Endothelial cell of umbilical vein (primary cell): ENCODE results near the gene RAP1GDS1. TPM values are rescaled to one million over a fixed set of nuclear protein-coding genes. Genes with fewer than 3 reads are reported as not detected.

Source experiments
- BruUV-seq: library from RNA; stranded (reverse); fragments of 400-500 nt; replicated peaks from 2 replicates; lab custom pipeline; 2021; lab: Mats Ljungman, UMichigan
- CTCF ChIA-PET: fragments of 300-600, 350-600 bp; sonication (Branson Sonifier 250); formaldehyde crosslinking; loops from one replicate; lab custom pipeline; 2021; ENCODE audit warnings: antibody characterized with exemption, inconsistent platforms; lab: Charles Lee
- POLR2A ChIA-PET: fragments of 300-600, 350-600 bp; sonication (Branson Sonifier 250); formaldehyde crosslinking; loops from one replicate; lab custom pipeline; 2021; ENCODE audit warnings: antibody characterized with exemption, inconsistent platforms; lab: Charles Lee
- DNase-seq: peaks from one replicate; pipeline ENCODE4 v3.0.0-alpha.2; 2011; ENCODE audit warnings: low read depth, low spot score
- FAIRE-seq: peaks from 2 replicates; lab custom pipeline; 2011; peaks lifted over from hg19 to GRCh38; lab: Jason Lieb, UNC
- H2AFZ ChIP-seq: 2 replicates; pipeline ENCODE4 v1.6.0; 2012; ENCODE audit warnings: low read depth, low read length, control low read depth, inconsistent platforms
- H3K27ac ChIP-seq: 2 replicates; pipeline ENCODE4 v1.5.1; 2011; ENCODE audit warnings: low read depth, mild to moderate bottlenecking, control low read depth, low read length, moderate library complexity; ENCODE audit not compliant: insufficient read depth
- H3K27me3 ChIP-seq, 2 experiments: 2 replicates each; pipeline versions ENCODE4 v1.6.0 to v1.6.1; 2011; ENCODE audit warnings: low read length in 2 of 2, mixed read lengths in 1 of 2; ENCODE audit not compliant: control insufficient read depth in 2 of 2, insufficient read depth in 2 of 2
- H3K36me3 ChIP-seq, 2 experiments: 2 replicates in 1 of 2; 3 replicates in 1 of 2; pipeline ENCODE4 v1.5.1; 2011; ENCODE audit warnings: low read length in 2 of 2, mild to moderate bottlenecking in 1 of 2, moderate library complexity in 1 of 2; ENCODE audit not compliant: control insufficient read depth in 2 of 2, insufficient read depth in 2 of 2; ENCODE audit errors: extremely low read depth in 1 of 2
- H3K4me1 ChIP-seq: 3 replicates; pipeline ENCODE4 v1.5.1; 2011; ENCODE audit warnings: mild to moderate bottlenecking, low read length; ENCODE audit not compliant: control insufficient read depth, insufficient read depth; ENCODE audit errors: extremely low read depth
- H3K4me2 ChIP-seq: 2 replicates; pipeline ENCODE4 v1.6.1; 2011; ENCODE audit warnings: low read length, control low read depth, mixed read lengths; ENCODE audit not compliant: insufficient read depth
- H3K4me3 ChIP-seq, 3 experiments: fragments of 200-600 bp in 1 of 3; sonication (generic), shearing (Covaris generic) in 1 of 3; replicated peaks in 1 of 3; 2 replicates each; pipeline ENCODE4 v1.5.1; 2011 to 2016; ENCODE audit warnings: control low read depth in 3 of 3, low read length in 3 of 3, mild to moderate bottlenecking in 2 of 3, inconsistent platforms in 1 of 3, low read depth in 1 of 3, moderate library complexity in 1 of 3; ENCODE audit not compliant: insufficient read depth in 1 of 3
- H3K79me2 ChIP-seq: 2 replicates; pipeline ENCODE4 v1.6.0; 2012; ENCODE audit warnings: low read length, inconsistent platforms; ENCODE audit not compliant: control insufficient read depth, insufficient read depth
- H3K9ac ChIP-seq: replicated peaks from 2 replicates; pipeline ENCODE3; 2011; ENCODE audit warnings: low read length, control low read depth; ENCODE audit not compliant: insufficient read depth; ENCODE audit errors: extremely low read depth
- H3K9me1 ChIP-seq: replicated peaks from 3 replicates; pipeline ENCODE4 v1.6.0; 2011; ENCODE audit warnings: mild to moderate bottlenecking, low read length; ENCODE audit not compliant: control insufficient read depth, insufficient read depth; ENCODE audit errors: extremely low read depth
- H3K9me3 ChIP-seq: replicated peaks from 2 replicates; pipeline ENCODE4 v1.5.1; 2012; ENCODE audit warnings: low read length, inconsistent platforms; ENCODE audit not compliant: control insufficient read depth, insufficient read depth
- H4K20me1 ChIP-seq: replicated peaks from 2 replicates; pipeline ENCODE3; 2011; ENCODE audit warnings: mild to moderate bottlenecking, low read length; ENCODE audit not compliant: control insufficient read depth, insufficient read depth; ENCODE audit errors: extremely low read depth
- EZH2 ChIP-seq: IDR thresholded peaks from 2 replicates; pipeline ENCODE4 v1.6.1; 2012; ENCODE audit warnings: borderline replicate concordance, low read depth, mild to moderate bottlenecking, moderate library complexity, low read length, inconsistent platforms; ENCODE audit not compliant: severe bottlenecking
- FOS ChIP-seq: IDR thresholded peaks from 2 replicates; pipeline ENCODE4 v1.6.1; 2011; ENCODE audit warnings: mild to moderate bottlenecking, low read length, moderate library complexity, borderline replicate concordance; ENCODE audit not compliant: insufficient read depth
- GATA2 ChIP-seq: IDR thresholded peaks from 2 replicates; pipeline ENCODE4 v1.7.0; 2011; ENCODE audit warnings: low read depth, mild to moderate bottlenecking, moderate library complexity, mixed read lengths, low read length; ENCODE audit not compliant: insufficient read length, insufficient read depth
- JUN ChIP-seq: IDR thresholded peaks from 2 replicates; pipeline ENCODE4 v1.6.1; 2011; ENCODE audit warnings: borderline replicate concordance, low read depth; ENCODE audit not compliant: insufficient read length, insufficient read depth
- MAX ChIP-seq: IDR thresholded peaks from 2 replicates; pipeline ENCODE4 v1.6.1; 2011; ENCODE audit not compliant: insufficient read depth, insufficient read length
- MYC ChIP-seq: IDR thresholded peaks from one replicate; pipeline ENCODE4 v1.6.1; 2011; ENCODE audit warnings: mild to moderate bottlenecking, low read depth, low read length
- POLR2A ChIP-seq: IDR thresholded peaks from 2 replicates; pipeline ENCODE4 v1.6.1; 2012; ENCODE audit warnings: low read depth, mild to moderate bottlenecking, control low read depth, low read length
- POLR2AphosphoS5 ChIP-seq: IDR thresholded peaks from 2 replicates; pipeline ENCODE4 v1.6.1; 2012; ENCODE audit warnings: low read depth, mild to moderate bottlenecking, control low read depth, low read length, moderate library complexity; ENCODE audit not compliant: insufficient read depth
- dilution Hi-C: fragments of 300-500 bp; cut with MboI; formaldehyde crosslinking; loops from one replicate; pipeline ENCODE4 v1.15.0; 2019; ENCODE audit warnings: low sequenced_read_pairs; ENCODE audit not compliant: extremely low pct_ligation_motif_present
- intact Hi-C: fragments of 100-400 bp; cut with micrococcal nuclease; formaldehyde crosslinking; loops from one replicate; pipeline ENCODE4 v1.10.0; 2022
- polyA plus RNA-seq, 4 experiments: library from polyadenylated mRNA; depleted of rRNA in 3 of 4; stranded (reverse) in 3 of 4; unstranded in 1 of 4; fragments of >200 nt; gene quantifications; 2 replicates each; pipeline versions ENCODE4 v1.2.1 to v1.2.3, GENCODE V29; 2011 to 2012; ENCODE audit warnings: missing spikeins in 1 of 4
- total RNA-seq: library from RNA; stranded (reverse); gene quantifications from 2 replicates; pipeline ENCODE4 v1.2.3, GENCODE V29; 2021
- TF ChIP-seq, protein P1 (sequence below), 2 donors: IDR thresholded peaks; 1 replicate in 1 of 2; 2 replicates in 1 of 2; pipeline ENCODE4 v1.5.1; 2011; ENCODE audit warnings: low read length in 2 of 2, mild to moderate bottlenecking in 2 of 2, moderate library complexity in 2 of 2, control low read depth in 1 of 2, inconsistent platforms in 1 of 2, low read depth in 1 of 2; ENCODE audit not compliant: insufficient read depth in 1 of 2; ENCODE audit errors: extremely low read depth in 1 of 2

RAP1GDS1 gene
- total and polyA plus RNA-seq, 2 donors (not counting 3 experiments of a cell fraction or from before 2014, with no cell fraction given) = 17.6 to 52.8 TPM

- Histone ChIP-seq H3K79me2 (no peaks in the 10 kb centered on the region), H4K20me1 (no peaks in the 10 kb centered on the region), H2AFZ (no peak overlapping the region), H3K27me3 (no peaks in the 10 kb centered on the region), H3K9ac (no peak overlapping the region), H3K4me3 (no peak overlapping the region), H3K9me1 (no peaks in the 10 kb centered on the region), H3K4me2 (no peak overlapping the region), H3K9me3 (no peaks in the 10 kb centered on the region), H3K27ac (no peak overlapping the region), H3K36me3 (peaks cover 0 to 3% of the 10 kb centered on the region in 2 experiments), H3K4me1 (no peaks in the 10 kb centered on the region)
- DNase-seq = no peak
- FAIRE-seq = no peak
- TF ChIP-seq POLR2AphosphoS5 (no peak), MAX (no peak), MYC (no peak), JUN (no peak), EZH2 (no peak), FOS (no peak), POLR2A (no peak), GATA2 (no peak)
- TF ChIP-seq, protein P1, sequence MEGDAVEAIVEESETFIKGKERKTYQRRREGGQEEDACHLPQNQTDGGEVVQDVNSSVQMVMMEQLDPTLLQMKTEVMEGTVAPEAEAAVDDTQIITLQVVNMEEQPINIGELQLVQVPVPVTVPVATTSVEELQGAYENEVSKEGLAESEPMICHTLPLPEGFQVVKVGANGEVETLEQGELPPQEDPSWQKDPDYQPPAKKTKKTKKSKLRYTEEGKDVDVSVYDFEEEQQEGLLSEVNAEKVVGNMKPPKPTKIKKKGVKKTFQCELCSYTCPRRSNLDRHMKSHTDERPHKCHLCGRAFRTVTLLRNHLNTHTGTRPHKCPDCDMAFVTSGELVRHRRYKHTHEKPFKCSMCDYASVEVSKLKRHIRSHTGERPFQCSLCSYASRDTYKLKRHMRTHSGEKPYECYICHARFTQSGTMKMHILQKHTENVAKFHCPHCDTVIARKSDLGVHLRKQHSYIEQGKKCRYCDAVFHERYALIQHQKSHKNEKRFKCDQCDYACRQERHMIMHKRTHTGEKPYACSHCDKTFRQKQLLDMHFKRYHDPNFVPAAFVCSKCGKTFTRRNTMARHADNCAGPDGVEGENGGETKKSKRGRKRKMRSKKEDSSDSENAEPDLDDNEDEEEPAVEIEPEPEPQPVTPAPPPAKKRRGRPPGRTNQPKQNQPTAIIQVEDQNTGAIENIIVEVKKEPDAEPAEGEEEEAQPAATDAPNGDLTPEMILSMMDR (IDR thresholded peaks at IDR 0.05; ENCODE audit: extremely low read depth in 1 of 2, insufficient read depth in 1 of 2, low read depth in 1 of 2, low read length in 2 of 2) = no peak
- no TSS peak for BruUV-seq
- CTCF ChIA-PET = no interaction called here
- POLR2A ChIA-PET = no interaction called here
- intact Hi-C loops = no loop called here
- dilution Hi-C loops = no loop called here
Measured at GRCh38 chr4:98447648-98448047, 186.5 kb downstream of the RAP1GDS1 start.
